Cardiac fibroblast (primary cell): ENCODE measurements around the gene KCNJ16.

Source experiments
- DNase-seq, 2 donors: peaks; one replicate each; pipeline versions ENCODE4 v3.0.0 to v3.0.0-alpha.2; 2010; ENCODE audit warnings: low read depth in 2 of 2
- H3K4me3 ChIP-seq, 2 donors: replicated peaks in 1 of 2; 1 replicate in 1 of 2; 2 replicates in 1 of 2; pipeline ENCODE4 v1.5.1; 2011; ENCODE audit warnings: low read depth in 2 of 2, low read length in 2 of 2, mild to moderate bottlenecking in 2 of 2, moderate library complexity in 1 of 2
- TF ChIP-seq, protein P1 (sequence below): IDR thresholded peaks from one replicate; pipeline ENCODE4 v1.5.1; 2011; ENCODE audit warnings: low read depth, mild to moderate bottlenecking, low read length, inconsistent platforms

The KCNJ16 gene

DNA sequence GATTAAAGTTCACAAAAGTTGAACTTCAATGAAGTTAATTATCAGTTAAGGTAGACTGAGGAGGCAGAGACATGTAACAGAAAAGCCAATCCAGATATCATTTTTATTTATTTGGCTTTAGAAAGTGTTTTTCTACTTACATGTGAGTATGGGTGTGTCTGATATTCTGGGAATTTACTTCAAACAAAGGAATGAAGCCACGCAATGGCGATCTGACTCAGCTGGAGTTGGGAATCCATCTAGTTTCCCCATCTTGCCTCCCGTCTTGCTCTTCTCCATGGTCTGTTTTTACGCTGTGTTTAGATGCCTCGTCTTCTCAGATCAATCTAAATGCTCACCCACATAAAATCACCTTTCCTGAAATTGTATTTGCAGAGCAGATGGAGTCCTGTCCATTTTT lies 1.7 kb upstream of the KCNJ16 start:
- no peak overlapping the region for H3K4me3 ChIP-seq
- no peak for DNase-seq
- TF ChIP-seq, protein P1, sequence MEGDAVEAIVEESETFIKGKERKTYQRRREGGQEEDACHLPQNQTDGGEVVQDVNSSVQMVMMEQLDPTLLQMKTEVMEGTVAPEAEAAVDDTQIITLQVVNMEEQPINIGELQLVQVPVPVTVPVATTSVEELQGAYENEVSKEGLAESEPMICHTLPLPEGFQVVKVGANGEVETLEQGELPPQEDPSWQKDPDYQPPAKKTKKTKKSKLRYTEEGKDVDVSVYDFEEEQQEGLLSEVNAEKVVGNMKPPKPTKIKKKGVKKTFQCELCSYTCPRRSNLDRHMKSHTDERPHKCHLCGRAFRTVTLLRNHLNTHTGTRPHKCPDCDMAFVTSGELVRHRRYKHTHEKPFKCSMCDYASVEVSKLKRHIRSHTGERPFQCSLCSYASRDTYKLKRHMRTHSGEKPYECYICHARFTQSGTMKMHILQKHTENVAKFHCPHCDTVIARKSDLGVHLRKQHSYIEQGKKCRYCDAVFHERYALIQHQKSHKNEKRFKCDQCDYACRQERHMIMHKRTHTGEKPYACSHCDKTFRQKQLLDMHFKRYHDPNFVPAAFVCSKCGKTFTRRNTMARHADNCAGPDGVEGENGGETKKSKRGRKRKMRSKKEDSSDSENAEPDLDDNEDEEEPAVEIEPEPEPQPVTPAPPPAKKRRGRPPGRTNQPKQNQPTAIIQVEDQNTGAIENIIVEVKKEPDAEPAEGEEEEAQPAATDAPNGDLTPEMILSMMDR = no peak

DNA sequence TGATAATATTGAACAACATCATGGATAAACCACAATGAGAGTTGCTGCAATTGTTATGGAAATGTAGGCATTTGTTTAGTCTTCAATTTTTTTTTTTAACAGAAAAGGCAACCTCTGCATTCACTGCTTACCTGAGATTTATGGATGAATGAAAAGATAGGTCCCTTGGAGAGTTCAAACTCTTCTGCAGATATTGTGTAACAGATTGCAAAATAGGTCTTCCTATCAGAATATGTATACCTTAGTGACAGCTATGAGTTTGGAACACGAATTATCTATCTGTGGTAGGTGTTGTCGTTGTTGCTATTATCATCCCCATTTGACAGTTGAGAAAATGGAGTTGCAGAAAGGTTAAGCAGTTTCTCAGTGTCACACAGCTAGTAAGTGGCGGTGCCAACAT lies 1.2 kb upstream of the KCNJ16 start:
- TF ChIP-seq, protein P1 = no peak
- no peak for DNase-seq
- no peak overlapping the region for H3K4me3 ChIP-seq

DNA sequence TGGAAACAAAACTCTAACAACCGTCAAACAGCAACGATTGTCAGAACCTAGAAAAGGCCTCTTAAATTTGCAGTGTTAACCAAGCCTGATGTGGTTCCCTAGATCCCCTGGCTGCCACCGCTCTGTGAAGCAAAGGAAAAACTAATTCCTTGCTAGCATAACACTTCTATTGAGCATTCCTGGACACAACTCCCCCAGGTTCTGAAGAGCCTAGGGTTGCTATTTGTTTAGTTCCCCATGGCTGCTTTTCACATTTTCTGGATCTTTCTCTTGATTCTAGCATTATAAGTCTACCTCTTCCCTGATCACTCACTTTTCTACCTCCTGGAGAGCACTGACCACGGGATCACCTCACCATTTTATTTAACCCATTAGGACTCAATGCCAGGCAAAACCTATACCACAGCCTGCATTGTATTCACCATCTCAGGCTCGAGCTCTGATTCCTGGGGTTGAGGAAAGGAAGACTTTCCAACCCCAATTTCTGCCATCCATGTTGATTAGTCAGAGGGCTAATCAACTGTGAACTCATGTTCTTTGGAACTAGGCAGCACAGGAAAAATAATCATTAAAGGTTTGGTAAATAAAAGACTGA lies 692 bp upstream of the KCNJ16 start:
- H3K4me3 ChIP-seq = no peak overlapping the region
- TF ChIP-seq, protein P1 = no peak
- no peak for DNase-seq

DNA sequence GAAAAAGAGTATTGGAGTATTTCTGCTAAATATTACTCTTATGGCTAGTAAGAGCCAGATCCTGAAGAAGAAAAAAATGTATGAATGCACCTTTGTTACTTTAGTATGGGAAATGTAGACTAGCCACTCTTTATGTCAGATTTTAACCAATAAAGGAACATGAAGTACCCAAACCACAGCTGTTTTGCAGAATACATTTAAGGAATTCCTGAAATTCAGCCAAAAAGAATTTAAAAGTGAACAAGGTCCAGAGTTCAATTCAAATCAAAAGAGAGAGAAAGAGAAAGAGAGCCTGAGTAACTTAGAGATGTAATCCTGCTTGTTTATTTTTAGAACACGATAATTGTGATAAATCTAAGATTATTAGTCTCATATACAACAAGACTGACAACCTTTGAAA lies 1.2 kb downstream of the KCNJ16 start:
- TF ChIP-seq, protein P1 = no peak
- peak in 1 of 2 donors; percentile 55 for DNase-seq
- H3K4me3 ChIP-seq = no peak overlapping the region

- no peak for DNase-seq
- no peak overlapping the region for H3K4me3 ChIP-seq
- TF ChIP-seq, protein P1 = no peak
Measured at GRCh38 chr17:70076831-70077230, 1.8 kb downstream of the KCNJ16 start.

GRCh38 chr17:70078549-70078948 lies 3.5 kb downstream of the KCNJ16 start:
- TF ChIP-seq, protein P1 = no peak
- DNase-seq = no peak
- no peak overlapping the region for H3K4me3 ChIP-seq

DNA sequence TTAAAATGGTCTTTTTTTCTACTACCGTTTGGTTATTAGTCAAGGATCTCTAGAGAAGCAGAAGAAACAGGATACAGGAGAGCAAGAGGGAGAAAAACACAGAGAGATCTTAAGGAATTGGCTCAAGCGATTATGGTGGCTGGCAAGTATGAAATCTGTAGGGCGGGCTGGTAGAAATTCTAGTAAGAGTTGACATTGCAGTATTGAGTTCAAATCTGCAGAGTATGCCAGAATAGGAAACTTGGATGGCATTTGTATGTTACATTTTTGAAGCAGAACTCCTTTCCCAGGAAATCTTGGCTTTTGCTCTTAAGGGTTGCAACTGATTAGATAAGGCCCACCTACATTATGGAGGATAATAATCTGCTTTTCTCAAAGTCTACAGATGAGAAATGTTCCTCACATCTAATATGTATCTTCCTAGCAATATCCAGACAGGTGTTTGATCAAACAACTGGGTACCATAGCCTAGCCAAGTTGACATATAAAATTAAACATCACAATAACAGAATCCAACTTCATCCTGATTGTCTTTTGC lies 4.0 kb downstream of the KCNJ16 start:
- TF ChIP-seq, protein P1 = no peak
- no peak for DNase-seq

More for the DNA sequence above, 4.0 kb downstream of the KCNJ16 start:
- H3K4me3 ChIP-seq = no peak overlapping the region
